Gastroesophageal sphincter (tissue), 4 donors: ENCODE measurements around the gene ARHGAP12. TPM values are rescaled to one million over a fixed set of nuclear protein-coding genes. Genes with fewer than 3 reads are reported as not detected.

Experiments used
- ATAC-seq: fragments of 150-250 bp; one replicate; pipeline ENCODE4 v1.9.1; 2016; ENCODE audit warnings: mild to moderate bottlenecking, moderate library complexity
- H3K27ac ChIP-seq, 4 donors: fragments of 200-600 bp; sonication (generic) in 3 of 4; 1 replicate in 3 of 4; 2 replicates in 1 of 4; pipeline ENCODE4 v1.5.1; 2016 to 2019
- H3K27me3 ChIP-seq: fragments of 200-600 bp; sonication (generic); one replicate; pipeline ENCODE4 v1.5.1; 2019
- H3K36me3 ChIP-seq, 2 donors: fragments of 200-600 bp; sonication (generic); one replicate each; pipeline ENCODE4 v1.5.1; 2019; ENCODE audit warnings: control low read depth in 1 of 2
- H3K4me1 ChIP-seq, 3 donors: fragments of 200-600 bp; sonication (generic); 1 replicate in 2 of 3; 2 replicates in 1 of 3; pipeline ENCODE4 v1.5.1; 2016 to 2019; ENCODE audit warnings: control low read depth in 2 of 3
- H3K4me3 ChIP-seq, 2 donors: fragments of 200-600 bp; sonication (generic); one replicate each; pipeline ENCODE4 v1.5.1; 2019; ENCODE audit warnings: mild to moderate bottlenecking in 1 of 2, moderate library complexity in 1 of 2
- H3K9me3 ChIP-seq, 3 donors: fragments of 200-600 bp; sonication (generic); one replicate each; pipeline ENCODE4 v1.5.1; 2017 to 2019; ENCODE audit warnings: control low read depth in 2 of 3
- EP300 ChIP-seq: sonication (generic); formaldehyde crosslinking; IDR thresholded peaks from one replicate; pipeline ENCODE4 v1.6.1; 2017; ENCODE audit warnings: antibody characterized with exemption, mild to moderate bottlenecking
- POLR2A ChIP-seq, 2 donors: fragments of 450-650 bp; IDR thresholded peaks; one replicate each; pipeline ENCODE4 v1.6.1; 2017; ENCODE audit warnings: antibody characterized with exemption in 2 of 2, mild to moderate bottlenecking in 2 of 2, moderate library complexity in 1 of 2
- POLR2AphosphoS5 ChIP-seq: sonication (generic); formaldehyde crosslinking; IDR thresholded peaks from one replicate; pipeline ENCODE4 v1.6.1; 2017; ENCODE audit warnings: antibody characterized with exemption
- WGBS, 2 donors: methylation state at CpG; one replicate each; pipeline ENCODE4 v1.1.5; 2018; ENCODE audit warnings: low coverage in 1 of 2; 5-methylcytosine and 5-hydroxymethylcytosine counted together
- total RNA-seq, 4 donors: library from RNA; depleted of rRNA; stranded (reverse); fragments of >200 nt; gene quantifications; one replicate each; pipeline ENCODE4 v1.1.0, GENCODE V29; 2016
- TF ChIP-seq, protein P1 (sequence below), 4 experiments: fragments of 200-600 bp in 2 of 4; fragments of 450-650 bp in 2 of 4; sonication (generic) in 1 of 4; IDR thresholded peaks; one replicate each; pipeline ENCODE4 v1.5.1; 2017 to 2019; ENCODE audit warnings: antibody characterized with exemption in 4 of 4, mild to moderate bottlenecking in 2 of 4, moderate library complexity in 2 of 4

The ARHGAP12 gene
- total RNA-seq, 4 donors from 2014 or later, result 28.0 to 43.1 (median 41.1) TPM

GRCh38 chr10:31961277-31962074 lies 32.8 kb upstream of the ARHGAP12 start:
- Histone ChIP-seq H3K27me3 (no peaks in the 10 kb centered on the region), H3K27ac (no peak overlapping the region), H3K4me3 (no peak overlapping the region), H3K36me3 (no peaks in the 10 kb centered on the region), H3K9me3 (no peaks in the 10 kb centered on the region), H3K4me1 (no peaks in the 10 kb centered on the region)
- ATAC-seq, result peak; percentile 41
- 44 to 83% methylated on average over 6 to 7 of the region's 8 CpGs for WGBS, 2 donors
- TF ChIP-seq POLR2AphosphoS5, result no peak
- no peak for TF ChIP-seq POLR2A (IDR thresholded peaks at IDR 0.05)
- TF ChIP-seq EP300, result no peak
- TF ChIP-seq, protein P1, sequence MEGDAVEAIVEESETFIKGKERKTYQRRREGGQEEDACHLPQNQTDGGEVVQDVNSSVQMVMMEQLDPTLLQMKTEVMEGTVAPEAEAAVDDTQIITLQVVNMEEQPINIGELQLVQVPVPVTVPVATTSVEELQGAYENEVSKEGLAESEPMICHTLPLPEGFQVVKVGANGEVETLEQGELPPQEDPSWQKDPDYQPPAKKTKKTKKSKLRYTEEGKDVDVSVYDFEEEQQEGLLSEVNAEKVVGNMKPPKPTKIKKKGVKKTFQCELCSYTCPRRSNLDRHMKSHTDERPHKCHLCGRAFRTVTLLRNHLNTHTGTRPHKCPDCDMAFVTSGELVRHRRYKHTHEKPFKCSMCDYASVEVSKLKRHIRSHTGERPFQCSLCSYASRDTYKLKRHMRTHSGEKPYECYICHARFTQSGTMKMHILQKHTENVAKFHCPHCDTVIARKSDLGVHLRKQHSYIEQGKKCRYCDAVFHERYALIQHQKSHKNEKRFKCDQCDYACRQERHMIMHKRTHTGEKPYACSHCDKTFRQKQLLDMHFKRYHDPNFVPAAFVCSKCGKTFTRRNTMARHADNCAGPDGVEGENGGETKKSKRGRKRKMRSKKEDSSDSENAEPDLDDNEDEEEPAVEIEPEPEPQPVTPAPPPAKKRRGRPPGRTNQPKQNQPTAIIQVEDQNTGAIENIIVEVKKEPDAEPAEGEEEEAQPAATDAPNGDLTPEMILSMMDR (IDR thresholded peaks at IDR 0.05), result no peak

DNA sequence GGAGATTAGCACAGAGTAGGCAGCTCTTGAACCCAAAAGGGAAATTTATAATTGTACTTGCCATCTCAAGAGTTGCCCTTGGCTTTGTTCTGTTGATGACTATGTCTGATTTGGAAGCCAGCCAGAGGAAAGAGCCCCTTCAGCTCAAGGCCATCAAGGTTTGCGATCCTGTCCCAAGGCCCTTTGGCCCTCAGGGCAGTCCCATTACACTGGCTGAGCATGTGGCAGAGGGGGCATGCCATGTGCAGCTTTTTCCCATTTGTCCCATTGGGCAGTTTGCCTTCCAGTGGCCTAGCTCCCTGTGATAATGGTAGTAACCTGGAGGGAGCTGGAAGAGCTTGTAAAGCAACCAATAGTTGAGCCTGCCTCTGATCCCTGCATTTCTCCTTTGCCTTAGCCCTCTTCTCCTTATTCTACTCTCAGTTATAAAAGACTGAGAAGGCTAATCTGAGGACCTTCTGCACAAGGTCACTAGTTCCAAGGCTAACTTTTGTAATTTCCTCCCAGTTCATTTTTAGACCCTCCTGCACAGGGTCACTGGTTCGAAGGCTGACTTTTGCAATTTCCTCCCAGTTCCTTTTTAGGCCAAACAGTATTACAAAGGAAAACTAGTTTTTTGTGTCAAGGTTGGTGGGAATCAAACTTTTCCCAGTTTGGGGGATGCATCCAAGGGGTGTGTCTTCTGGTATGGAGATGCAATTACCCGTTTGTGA lies 31.0 kb upstream of the ARHGAP12 start:
- H3K4me1 ChIP-seq, result no peaks in the 10 kb centered on the region
- H3K9me3 ChIP-seq, result peaks cover 0 to 8% (median 0%) of the 10 kb centered on the region in 3 donors
- no peak overlapping the region for H3K27ac ChIP-seq
- no peaks in the 10 kb centered on the region for H3K36me3 ChIP-seq
- WGBS, 2 donors, result 50 to 90% methylated on average over 2 to 3 of the region's 3 CpGs
- no peaks in the 10 kb centered on the region for H3K27me3 ChIP-seq
- TF ChIP-seq EP300 (no peak), POLR2AphosphoS5 (no peak), POLR2A (IDR thresholded peaks at IDR 0.05) (no peak)
- TF ChIP-seq, protein P1 (IDR thresholded peaks at IDR 0.05), result no peak
- no peak for ATAC-seq
- no peak overlapping the region for H3K4me3 ChIP-seq

DNA sequence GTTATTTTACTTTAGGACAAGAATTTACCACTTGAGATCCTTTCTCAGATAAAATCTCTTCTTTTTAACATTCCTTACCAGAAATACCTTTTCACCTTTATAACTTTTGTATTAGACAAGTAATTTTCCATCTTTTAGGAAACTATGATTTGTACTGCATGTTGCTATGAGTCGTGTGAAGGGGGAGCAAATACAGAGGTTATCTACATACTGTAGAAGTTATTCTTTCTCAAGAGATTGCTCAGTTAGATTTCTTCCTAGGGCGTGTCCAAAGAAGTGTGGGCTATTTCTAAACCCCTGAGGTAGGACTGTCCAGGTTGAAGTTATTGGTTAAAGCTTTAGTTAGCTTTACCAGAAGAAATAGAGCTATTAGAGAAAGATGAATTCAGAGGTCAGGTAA lies 30.2 kb upstream of the ARHGAP12 start:
- Histone ChIP-seq H3K4me1 (no peaks in the 10 kb centered on the region), H3K9me3 (peaks cover 0 to 15% (median 0%) of the 10 kb centered on the region in 3 donors), H3K36me3 (no peaks in the 10 kb centered on the region), H3K27me3 (no peaks in the 10 kb centered on the region), H3K27ac (no peak overlapping the region), H3K4me3 (no peak overlapping the region)
- no peak for ATAC-seq
- TF ChIP-seq, protein P1 (IDR thresholded peaks at IDR 0.05), result no peak
- TF ChIP-seq POLR2A (IDR thresholded peaks at IDR 0.05) (no peak), EP300 (no peak), POLR2AphosphoS5 (no peak)
- WGBS, 2 donors, result 94 to 100% methylated on average over 2 of the region's 2 CpGs

DNA sequence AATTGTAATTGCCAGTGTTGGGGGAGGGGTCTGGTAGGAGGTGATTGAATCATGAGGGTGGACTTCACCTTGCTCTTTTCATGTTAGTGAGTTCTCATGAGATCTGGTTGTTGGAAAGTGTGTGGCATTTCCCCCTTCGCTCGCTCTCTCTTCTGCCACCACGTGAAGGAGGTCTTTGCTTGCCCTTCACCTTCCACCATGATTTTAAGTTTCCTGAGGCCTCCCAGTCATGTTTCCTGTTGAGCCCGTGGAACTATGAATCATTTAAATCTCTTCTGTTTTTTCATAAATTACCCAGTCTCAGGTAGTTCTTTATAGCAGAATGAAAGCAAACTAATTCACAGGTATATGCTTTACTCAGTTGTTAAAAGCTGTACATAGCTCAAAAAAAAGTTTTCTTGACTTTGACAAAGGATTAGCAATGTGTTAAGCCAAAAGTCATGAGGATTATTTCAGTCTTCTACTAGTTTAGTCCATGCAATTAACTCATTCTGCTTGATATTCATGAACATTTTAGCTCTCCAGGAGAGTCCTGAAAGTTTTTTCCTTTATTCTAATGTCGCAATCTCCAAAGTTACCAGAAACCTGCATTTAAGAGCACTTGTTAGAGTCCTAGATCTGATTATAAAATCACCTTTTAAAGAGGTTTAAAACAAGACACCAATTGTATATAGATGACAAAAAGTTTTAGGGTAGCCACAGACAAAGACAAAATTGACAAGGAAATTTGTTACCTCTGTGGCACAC lies 27.7 kb upstream of the ARHGAP12 start:
- H3K4me1 ChIP-seq, result no peaks in the 10 kb centered on the region
- no peak overlapping the region for H3K4me3 ChIP-seq
- peaks cover 0 to 16% (median 0%) of the 10 kb centered on the region in 3 donors for H3K9me3 ChIP-seq
- 80 to 91% methylated on average over 2 to 5 of the region's 5 CpGs for WGBS, 2 donors
- H3K36me3 ChIP-seq, result no peaks in the 10 kb centered on the region
- H3K27ac ChIP-seq, result no peak overlapping the region
- TF ChIP-seq, protein P1 (IDR thresholded peaks at IDR 0.05), result no peak
- TF ChIP-seq POLR2AphosphoS5 (no peak), POLR2A (IDR thresholded peaks at IDR 0.05) (no peak), EP300 (no peak)
- no peak for ATAC-seq
- no peaks in the 10 kb centered on the region for H3K27me3 ChIP-seq
